ENCODE measurements around the gene DUSP12.
A peak's percentile ranks its signal among the peaks of the same experiment; 100 is the strongest.
"Not testable (repeated sequence)": the region's sequence is repeated elsewhere in the genome, so short reads cannot be mapped to it uniquely, and the experiment has no call there.

The DUSP12 gene

GRCh38 chr1:161723459-161724141 is 26.0 kb upstream of the DUSP12 start:
- no peaks in the 10 kb centered on the region for H3K9me3 Mint-ChIP-seq
- peaks cover 52% of the 10 kb centered on the region for H3K4me1 Mint-ChIP-seq
- ATAC-seq, result no peak
- H3K4me3 Mint-ChIP-seq, result no peak overlapping the region
- no peak overlapping the region for H3K27ac Mint-ChIP-seq
- no peak for DNase-seq
- peaks cover 42% of the 10 kb centered on the region for H3K27me3 Mint-ChIP-seq

- not testable (repeated sequence) for ATAC-seq, H3K9me3 Mint-ChIP-seq, H3K27ac Mint-ChIP-seq, DNase-seq
- peaks cover 42% of the 10 kb centered on the region for H3K27me3 Mint-ChIP-seq
- peaks cover 64% of the 10 kb centered on the region for H3K4me1 Mint-ChIP-seq
- H3K4me3 Mint-ChIP-seq, result peak overlapping the region; percentile 81 to 96
These were observed 24.2 kb upstream of the DUSP12 start for GRCh38 chr1:161725258-161725907.

- H3K9me3 Mint-ChIP-seq, result no peaks in the 10 kb centered on the region
- ATAC-seq (peak; percentile 46), DNase-seq (peak; percentile 43 to 50)
- peak overlapping the region in 1 of 2 donors; percentile 74 for H3K27ac Mint-ChIP-seq
- H3K27me3 Mint-ChIP-seq, result peaks cover 42% of the 10 kb centered on the region
- peak overlapping the region; percentile 81 to 96 for H3K4me3 Mint-ChIP-seq
- peaks cover 66% of the 10 kb centered on the region for H3K4me1 Mint-ChIP-seq
These were observed 23.6 kb upstream of the DUSP12 start for GRCh38 chr1:161725908-161726472.

GRCh38 chr1:161726473-161727255 is 22.9 kb upstream of the DUSP12 start:
- DNase-seq (peak; percentile 64), ATAC-seq (peak; percentile 58)
- peak overlapping the region; percentile 81 to 96 for H3K4me3 Mint-ChIP-seq
- peaks cover 62% of the 10 kb centered on the region for H3K4me1 Mint-ChIP-seq
- peaks cover 38% of the 10 kb centered on the region for H3K27me3 Mint-ChIP-seq
- H3K27ac Mint-ChIP-seq, result peak overlapping the region in 1 of 2 donors; percentile 74
- H3K9me3 Mint-ChIP-seq, result no peaks in the 10 kb centered on the region

- Mint-ChIP-seq H3K27ac (peak overlapping the region; percentile 94 to 95), H3K9me3 (no peaks in the 10 kb centered on the region), H3K4me3 (peak overlapping the region; percentile 81 to 96), H3K4me1 (peaks cover 55% of the 10 kb centered on the region), H3K27me3 (peaks cover 31% of the 10 kb centered on the region)
- ATAC-seq, result peak; percentile 34
- DNase-seq, result peak; percentile 40 to 62
These were observed 22.2 kb upstream of the DUSP12 start for GRCh38 chr1:161727256-161727924.

GRCh38 chr1:161728376-161729226 is 21.0 kb upstream of the DUSP12 start:
- DNase-seq (no peak), ATAC-seq (no peak)
- Mint-ChIP-seq H3K4me3 (peak overlapping the region; percentile 4 to 96), H3K4me1 (peaks cover 52% of the 10 kb centered on the region), H3K27me3 (peaks cover 20% of the 10 kb centered on the region), H3K9me3 (no peaks in the 10 kb centered on the region), H3K27ac (no peak overlapping the region)

- DNase-seq (peak; percentile 38 to 56), ATAC-seq (peak; percentile 70)
- H3K4me3 Mint-ChIP-seq, result peak overlapping the region; percentile 41 to 57
- peak overlapping the region in 1 of 2 donors; percentile 47 for H3K27ac Mint-ChIP-seq
- peaks cover 46% of the 10 kb centered on the region for H3K4me1 Mint-ChIP-seq
- peaks cover 12% of the 10 kb centered on the region for H3K27me3 Mint-ChIP-seq
- no peaks in the 10 kb centered on the region for H3K9me3 Mint-ChIP-seq
These were observed 19.5 kb upstream of the DUSP12 start for GRCh38 chr1:161730050-161730564.

- Mint-ChIP-seq H3K27ac (no peak overlapping the region), H3K4me1 (peaks cover 46% of the 10 kb centered on the region), H3K4me3 (no peak overlapping the region), H3K9me3 (no peaks in the 10 kb centered on the region), H3K27me3 (peaks cover 15% of the 10 kb centered on the region)
- DNase-seq (no peak), ATAC-seq (no peak)
These were observed 18.3 kb upstream of the DUSP12 start for GRCh38 chr1:161731241-161731640.

- H3K27me3 Mint-ChIP-seq, result peaks cover 17% of the 10 kb centered on the region
- peaks cover 52% of the 10 kb centered on the region for H3K4me1 Mint-ChIP-seq
- no peaks in the 10 kb centered on the region for H3K9me3 Mint-ChIP-seq
- no peak overlapping the region for H3K27ac Mint-ChIP-seq
- no peak overlapping the region for H3K4me3 Mint-ChIP-seq
- DNase-seq, result no peak
- no peak for ATAC-seq
These were observed 17.4 kb upstream of the DUSP12 start for GRCh38 chr1:161731981-161732718.

- ATAC-seq, result no peak
- DNase-seq, result no peak
- Mint-ChIP-seq H3K4me1 (peaks cover 41% of the 10 kb centered on the region), H3K4me3 (no peak overlapping the region), H3K27me3 (peaks cover 17% of the 10 kb centered on the region), H3K27ac (no peak overlapping the region), H3K9me3 (no peaks in the 10 kb centered on the region)
These were observed 16.1 kb upstream of the DUSP12 start for GRCh38 chr1:161733526-161733925.

GRCh38 chr1:161735837-161736236 is 13.7 kb upstream of the DUSP12 start:
- Mint-ChIP-seq H3K27ac (no peak overlapping the region), H3K9me3 (no peaks in the 10 kb centered on the region), H3K4me3 (no peak overlapping the region), H3K27me3 (peaks cover 17% of the 10 kb centered on the region), H3K4me1 (peaks cover 42% of the 10 kb centered on the region)
- ATAC-seq, result no peak
- DNase-seq, result no peak

GRCh38 chr1:161736335-161736969 is 13.1 kb upstream of the DUSP12 start:
- ATAC-seq (peak; percentile 17), DNase-seq (no peak)
- H3K27me3 Mint-ChIP-seq, result peaks cover 17% of the 10 kb centered on the region
- peaks cover 42% of the 10 kb centered on the region for H3K4me1 Mint-ChIP-seq
- no peaks in the 10 kb centered on the region for H3K9me3 Mint-ChIP-seq
- H3K4me3 Mint-ChIP-seq, result no peak overlapping the region
- no peak overlapping the region for H3K27ac Mint-ChIP-seq

- ATAC-seq (no peak), DNase-seq (no peak)
- Mint-ChIP-seq H3K4me3 (no peak overlapping the region), H3K9me3 (no peaks in the 10 kb centered on the region), H3K27ac (no peak overlapping the region), H3K4me1 (peaks cover 42% of the 10 kb centered on the region), H3K27me3 (peaks cover 17% of the 10 kb centered on the region)
These were observed 12.0 kb upstream of the DUSP12 start for GRCh38 chr1:161737625-161738024.

Measured in stimulated activated naive CD8-positive, alpha-beta T cell treated with anti-CD3 and anti-CD28 coated beads, Interleukin-15, amount 100 ng/mL, for 72 hours (primary cell).